ENCODE data around the gene SH3BP4. TPM values are rescaled to one million over a fixed set of nuclear protein-coding genes. Genes with fewer than 3 reads are reported as not detected.
A peak's percentile ranks its signal among the peaks of the same experiment; 100 is the strongest.

The SH3BP4 gene
- total and polyA plus RNA-seq, 2 of the 13 experiments (the other 11 are each of a cell fraction or from before 2014, with no cell fraction given): 34.6 to 99.1 TPM

DNA sequence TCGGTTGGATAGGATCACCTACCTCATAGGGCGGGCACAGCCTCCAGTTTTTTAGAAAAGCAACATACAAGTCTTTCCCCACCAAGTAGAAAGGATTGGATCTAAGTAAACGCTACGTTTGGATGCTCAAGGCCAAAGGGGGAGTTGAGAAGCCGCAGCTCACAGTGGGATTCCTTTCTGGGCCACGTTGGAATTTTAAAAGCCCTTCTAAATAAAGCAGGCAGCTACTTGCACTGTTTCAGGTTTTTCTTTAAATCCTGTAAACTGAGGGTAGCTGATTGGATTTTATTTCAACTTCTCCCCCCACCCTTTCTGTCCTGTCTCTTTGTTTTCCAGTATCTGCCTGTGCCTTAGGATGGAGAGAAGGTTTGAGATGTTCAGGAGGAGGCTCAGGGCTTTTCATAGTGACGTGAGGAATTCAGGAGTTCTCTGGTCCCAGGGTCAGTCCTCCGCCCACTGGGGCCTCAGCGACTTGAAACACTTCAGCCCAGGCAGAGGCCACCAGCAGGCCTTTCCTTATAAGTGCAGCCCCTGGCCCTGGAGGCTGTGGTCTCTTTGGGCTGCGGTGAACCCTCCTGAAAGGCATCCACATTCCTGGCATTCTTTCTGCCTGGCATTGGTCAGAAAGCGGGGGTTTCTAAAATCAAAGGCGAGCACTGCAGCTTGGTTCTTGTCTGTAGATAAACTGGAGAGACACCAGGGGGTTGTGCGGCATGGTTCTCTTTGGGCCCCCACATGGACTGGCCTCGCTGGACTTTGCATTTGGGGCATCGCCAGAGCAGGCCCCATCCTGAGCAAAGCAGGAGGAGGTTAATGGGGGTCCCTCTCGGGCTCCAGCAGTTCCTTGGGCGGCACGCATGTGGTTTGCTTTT is 44.5 kb downstream of the SH3BP4 start (continued):
- TF ChIP-seq ZNF280B (CRISPR knock-in tag; IDR thresholded peaks at IDR 0.05; ENCODE audit: borderline replicate concordance) (no peak), ZNF746 (CRISPR knock-in tag; IDR thresholded peaks at IDR 0.05) (no peak; the same call in 1 of the 2 replicates), MBD4 (IDR thresholded peaks at IDR 0.05; ENCODE audit: borderline replicate concordance, low read length) (no peak), GZF1 (CRISPR knock-in tag; IDR thresholded peaks at IDR 0.05) (no peak), ZNF800 (CRISPR knock-in tag; IDR thresholded peaks at IDR 0.05) (no peak), TIGD3 (CRISPR knock-in tag; IDR thresholded peaks at IDR 0.05; ENCODE audit: borderline replicate concordance) (no peak), YEATS4 (CRISPR knock-in tag; IDR thresholded peaks at IDR 0.05; ENCODE audit: borderline replicate concordance) (0 out of 2 replicates have a peak, but pooled peaks have one; percentile 7), SOX6 (IDR thresholded peaks at IDR 0.05) (no peak), SOX6 (CRISPR knock-in tag; IDR thresholded peaks at IDR 0.05) (no peak), RBM22 (optimal IDR thresholded peaks at IDR 0.05; ENCODE audit: low read length) (no peak), TGIF2 (CRISPR knock-in tag; IDR thresholded peaks at IDR 0.05) (no peak), ZNF776 (CRISPR knock-in tag; IDR thresholded peaks at IDR 0.05) (no peak), SATB2 (CRISPR knock-in tag; IDR thresholded peaks at IDR 0.05) (no peak), ZNF772 (CRISPR knock-in tag; IDR thresholded peaks at IDR 0.05) (no peak), FOXJ3 (CRISPR knock-in tag; IDR thresholded peaks at IDR 0.05; ENCODE audit: borderline replicate concordance) (no peak), ZNF335 (CRISPR knock-in tag; IDR thresholded peaks at IDR 0.05) (no peak), ZNF547 (CRISPR knock-in tag; IDR thresholded peaks at IDR 0.05) (no peak; the same call in 1 of the 2 replicates)
- TF ChIP-seq, protein P1, sequence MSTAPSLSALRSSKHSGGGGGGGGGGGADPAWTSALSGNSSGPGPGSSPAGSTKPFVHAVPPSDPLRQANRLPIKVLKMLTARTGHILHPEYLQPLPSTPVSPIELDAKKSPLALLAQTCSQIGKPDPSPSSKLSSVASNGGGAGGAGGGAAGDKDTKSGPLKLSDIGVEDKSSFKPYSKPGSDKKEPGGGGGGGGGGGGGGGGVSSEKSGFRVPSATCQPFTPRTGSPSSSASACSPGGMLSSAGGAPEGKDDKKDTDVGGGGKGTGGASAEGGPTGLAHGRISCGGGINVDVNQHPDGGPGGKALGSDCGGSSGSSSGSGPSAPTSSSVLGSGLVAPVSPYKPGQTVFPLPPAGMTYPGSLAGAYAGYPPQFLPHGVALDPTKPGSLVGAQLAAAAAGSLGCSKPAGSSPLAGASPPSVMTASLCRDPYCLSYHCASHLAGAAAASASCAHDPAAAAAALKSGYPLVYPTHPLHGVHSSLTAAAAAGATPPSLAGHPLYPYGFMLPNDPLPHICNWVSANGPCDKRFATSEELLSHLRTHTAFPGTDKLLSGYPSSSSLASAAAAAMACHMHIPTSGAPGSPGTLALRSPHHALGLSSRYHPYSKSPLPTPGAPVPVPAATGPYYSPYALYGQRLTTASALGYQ (CRISPR knock-in tag; IDR thresholded peaks at IDR 0.05): peak; percentile 11
- TF ChIP-seq, protein P2, sequence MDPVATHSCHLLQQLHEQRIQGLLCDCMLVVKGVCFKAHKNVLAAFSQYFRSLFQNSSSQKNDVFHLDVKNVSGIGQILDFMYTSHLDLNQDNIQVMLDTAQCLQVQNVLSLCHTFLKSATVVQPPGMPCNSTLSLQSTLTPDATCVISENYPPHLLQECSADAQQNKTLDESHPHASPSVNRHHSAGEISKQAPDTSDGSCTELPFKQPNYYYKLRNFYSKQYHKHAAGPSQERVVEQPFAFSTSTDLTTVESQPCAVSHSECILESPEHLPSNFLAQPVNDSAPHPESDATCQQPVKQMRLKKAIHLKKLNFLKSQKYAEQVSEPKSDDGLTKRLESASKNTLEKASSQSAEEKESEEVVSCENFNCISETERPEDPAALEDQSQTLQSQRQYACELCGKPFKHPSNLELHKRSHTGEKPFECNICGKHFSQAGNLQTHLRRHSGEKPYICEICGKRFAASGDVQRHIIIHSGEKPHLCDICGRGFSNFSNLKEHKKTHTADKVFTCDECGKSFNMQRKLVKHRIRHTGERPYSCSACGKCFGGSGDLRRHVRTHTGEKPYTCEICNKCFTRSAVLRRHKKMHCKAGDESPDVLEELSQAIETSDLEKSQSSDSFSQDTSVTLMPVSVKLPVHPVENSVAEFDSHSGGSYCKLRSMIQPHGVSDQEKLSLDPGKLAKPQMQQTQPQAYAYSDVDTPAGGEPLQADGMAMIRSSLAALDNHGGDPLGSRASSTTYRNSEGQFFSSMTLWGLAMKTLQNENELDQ (CRISPR knock-in tag; IDR thresholded peaks at IDR 0.05; ENCODE audit: borderline replicate concordance): no peak

Data from HepG2 (cell line).